ENCODE measurements around the gene TNFSF13B.

DNA sequence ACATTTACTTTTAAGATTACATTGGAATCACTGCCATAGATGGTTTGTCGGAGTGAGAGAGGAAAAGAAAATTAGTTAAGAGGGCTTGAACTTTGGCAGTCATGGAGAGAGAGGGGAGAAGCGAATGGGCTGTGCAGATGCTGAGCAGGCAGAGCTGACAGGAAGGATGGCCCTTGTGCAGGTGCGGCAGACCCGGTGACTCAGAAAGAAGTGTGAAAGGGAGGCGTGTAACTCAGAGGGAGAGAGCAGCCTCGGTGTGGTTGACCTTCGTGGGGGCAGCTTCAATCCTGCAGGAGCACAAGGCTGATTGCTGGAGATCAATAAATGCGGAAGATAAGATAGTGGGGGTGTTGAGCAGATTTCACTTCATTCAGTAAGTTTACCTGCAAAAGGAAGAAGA lies 76.9 kb downstream of the TNFSF13B start:
- TF ChIP-seq CTCF (IDR thresholded peaks at IDR 0.05), result no peak
- no peak for TF ChIP-seq POLR2A (IDR thresholded peaks at IDR 0.05)

Measured in body of pancreas (tissue), 4 donors.